Smooth muscle cell (in vitro differentiated cells): ENCODE measurements around the gene METRNL. TPM values are rescaled to one million over a fixed set of nuclear protein-coding genes. Genes with fewer than 3 reads are reported as not detected.
"Not testable (repeated sequence)": the region's sequence is repeated elsewhere in the genome, so short reads cannot be mapped to it uniquely, and the experiment has no call there.

ENCODE experiments used
- DNase-seq: peaks from one replicate; lab custom pipeline; 2025; ENCODE audit not compliant: unreplicated experiment; lab: John Stamatoyannopoulos, UW
- H2AFZ ChIP-seq: fragments of 200-600 bp; sonication (generic); 2 replicates; pipeline ENCODE4 v1.6.0; 2016; ENCODE audit warnings: antibody characterized with exemption, low read depth, mild to moderate bottlenecking
- H3F3A ChIP-seq: fragments of 200-600 bp; sonication (generic); 2 replicates; pipeline ENCODE4 v1.6.0; 2017; ENCODE audit warnings: antibody characterized with exemption, low read depth
- H3K27ac ChIP-seq: fragments of 200-600 bp; sonication (generic); 2 replicates; pipeline ENCODE4 v1.5.1; 2016; ENCODE audit warnings: low read depth, mild to moderate bottlenecking
- H3K27me3 ChIP-seq: fragments of 200-600 bp; sonication (generic); 2 replicates; pipeline ENCODE4 v1.6.1; 2016; ENCODE audit warnings: low read depth, mild to moderate bottlenecking
- H3K36me3 ChIP-seq: fragments of 200-600 bp; sonication (generic); 2 replicates; pipeline ENCODE4 v1.5.1; 2016; ENCODE audit warnings: low read depth
- H3K4me1 ChIP-seq: fragments of 200-600 bp; sonication (generic); 2 replicates; pipeline ENCODE4 v1.5.1; 2016; ENCODE audit warnings: low read depth
- H3K4me2 ChIP-seq: fragments of 200-600 bp; sonication (generic); 2 replicates; pipeline ENCODE4 v1.6.0; 2016; ENCODE audit warnings: mild to moderate bottlenecking
- H3K4me3 ChIP-seq: fragments of 200-600 bp; sonication (generic); 2 replicates; pipeline ENCODE4 v1.5.1; 2016; ENCODE audit warnings: mild to moderate bottlenecking
- H3K79me2 ChIP-seq: fragments of 200-600 bp; sonication (generic); 2 replicates; pipeline ENCODE4 v1.6.0; 2016; ENCODE audit warnings: low read depth, mild to moderate bottlenecking
- H3K9ac ChIP-seq: fragments of 200-600 bp; sonication (generic); 2 replicates; pipeline ENCODE4 v1.6.0; 2016; ENCODE audit warnings: low read depth
- H3K9me3 ChIP-seq: fragments of 200-600 bp; sonication (generic); replicated peaks from 2 replicates; pipeline ENCODE4 v1.5.1; 2016; ENCODE audit warnings: low read depth
- H4K20me1 ChIP-seq: fragments of 200-600 bp; sonication (generic); 2 replicates; pipeline ENCODE4 v1.6.0; 2016; ENCODE audit warnings: low read depth
- CTCF ChIP-seq: fragments of 200-600 bp; sonication (generic); IDR thresholded peaks from 2 replicates; pipeline ENCODE4 v1.5.1; 2017; ENCODE audit warnings: borderline replicate concordance, mild to moderate bottlenecking, antibody characterized with exemption; ENCODE audit not compliant: insufficient read depth, poor library complexity, severe bottlenecking
- WGBS: methylation state at CpG from one replicate; pipeline ENCODE4 v1.1.7; 2016; ENCODE audit warnings: low lambda C conversion rate; 5-methylcytosine and 5-hydroxymethylcytosine counted together
- polyA plus RNA-seq: library from polyadenylated mRNA; unstranded; fragments of >200 nt; fragmentation: Nextera tagmentation; extraction: Ambion mirVana; gene quantifications from 2 replicates; pipeline ENCODE4 v1.2.1, GENCODE V29; 2016
- total RNA-seq: library from RNA; depleted of rRNA; stranded (reverse); fragments of >200 nt; gene quantifications from 2 replicates; pipeline ENCODE4 v1.2.3, GENCODE V29; 2014

Gene METRNL
- total and polyA plus RNA-seq, 2 experiments from 2014 or later: 55.6 to 98.1 TPM

GRCh38 chr17:83119987-83120864 is 40.8 kb downstream of the METRNL start:
- H3K27ac ChIP-seq: no peak overlapping the region
- no peaks in the 10 kb centered on the region for H3K36me3 ChIP-seq
- H3K79me2 ChIP-seq: no peaks in the 10 kb centered on the region
- peak overlapping the region; percentile 68 for H3K4me2 ChIP-seq
- no peaks in the 10 kb centered on the region for H3F3A ChIP-seq
- no peak overlapping the region for H2AFZ ChIP-seq
- peaks cover 8% of the 10 kb centered on the region for H3K4me1 ChIP-seq
- H3K9me3 ChIP-seq: no peaks in the 10 kb centered on the region
- peaks cover 28% of the 10 kb centered on the region for H3K27me3 ChIP-seq
- no peak for DNase-seq
- H3K4me3 ChIP-seq: peak overlapping the region; percentile 26
- no peak for TF ChIP-seq CTCF
- WGBS: 10% methylated on average over 22 of the region's 25 CpGs
- H4K20me1 ChIP-seq: no peaks in the 10 kb centered on the region
- H3K9ac ChIP-seq: no peak overlapping the region

GRCh38 chr17:83121473-83121872 is 42.1 kb downstream of the METRNL start:
- DNase-seq, H3K4me1 ChIP-seq, H3K36me3 ChIP-seq, H3K27ac ChIP-seq, H3K9ac ChIP-seq, H3K4me3 ChIP-seq, H3K4me2 ChIP-seq, H4K20me1 ChIP-seq, H3K79me2 ChIP-seq, H2AFZ ChIP-seq, H3K9me3 ChIP-seq, H3F3A ChIP-seq: not testable (repeated sequence)
- H3K27me3 ChIP-seq: peaks cover 28% of the 10 kb centered on the region
- WGBS: 28% methylated on average over 12 of the region's 12 CpGs

GRCh38 chr17:83121921-83122820 is 42.8 kb downstream of the METRNL start:
- Histone ChIP-seq H3F3A (no peaks in the 10 kb centered on the region), H2AFZ (no peak overlapping the region), H3K4me2 (no peak overlapping the region), H3K27me3 (peaks cover 28% of the 10 kb centered on the region), H3K9ac (no peak overlapping the region), H3K36me3 (no peaks in the 10 kb centered on the region), H4K20me1 (no peaks in the 10 kb centered on the region), H3K9me3 (no peaks in the 10 kb centered on the region), H3K79me2 (no peaks in the 10 kb centered on the region), H3K4me3 (no peak overlapping the region), H3K27ac (no peak overlapping the region), H3K4me1 (peaks cover 8% of the 10 kb centered on the region)
- DNase-seq: no peak
- 81% methylated on average over 25 of the region's 26 CpGs for WGBS
- no peak for TF ChIP-seq CTCF

- Histone ChIP-seq H3K27me3 (peaks cover 28% of the 10 kb centered on the region), H2AFZ (no peak overlapping the region), H3K9ac (no peak overlapping the region), H3K9me3 (no peaks in the 10 kb centered on the region), H3F3A (no peaks in the 10 kb centered on the region), H4K20me1 (no peaks in the 10 kb centered on the region), H3K4me1 (peaks cover 8% of the 10 kb centered on the region), H3K79me2 (no peaks in the 10 kb centered on the region), H3K4me3 (no peak overlapping the region), H3K36me3 (no peaks in the 10 kb centered on the region), H3K4me2 (no peak overlapping the region), H3K27ac (no peak overlapping the region)
- no peak for TF ChIP-seq CTCF
- WGBS: 72% methylated on average over 16 of the region's 16 CpGs
- DNase-seq: no peak
Observed at GRCh38 chr17:83122834-83123233, 43.4 kb downstream of the METRNL start.
